NCI-H1436 (cell line): ENCODE results near the gene MRPL4.
A peak's percentile ranks its signal among the peaks of the same experiment; 100 is the strongest.

Experiments
- DNase-seq: peaks from one replicate; lab custom pipeline; 2025; lab: John Stamatoyannopoulos, UW

The MRPL4 gene

GRCh38 chr19:10289167-10289835 is 37.3 kb downstream of the MRPL4 start:
- peak; percentile 68 for DNase-seq

GRCh38 chr19:10289836-10290356 is 37.9 kb downstream of the MRPL4 start, which contains the start of gene ICAM5:
Gene ICAM5 (plus strand): TSS chr19:10289952. CDS start chr19:10290044, 92 bp downstream.
- no peak for DNase-seq

- no peak for DNase-seq
Measured at GRCh38 chr19:10290357-10290875, 38.4 kb downstream of the MRPL4 start.

GRCh38 chr19:10290876-10291553 is 39.0 kb downstream of the MRPL4 start:
- no peak for DNase-seq

GRCh38 chr19:10291554-10292205 is 39.7 kb downstream of the MRPL4 start:
- DNase-seq = no peak

- no peak for DNase-seq
Measured at GRCh38 chr19:10292206-10292788, 40.3 kb downstream of the MRPL4 start.

- DNase-seq = no peak
Measured at GRCh38 chr19:10292789-10293636, 41.0 kb downstream of the MRPL4 start.

- no peak for DNase-seq
Measured at GRCh38 chr19:10293637-10294367, 41.8 kb downstream of the MRPL4 start.

GRCh38 chr19:10294368-10294697 is 42.3 kb downstream of the MRPL4 start:
- DNase-seq = no peak

GRCh38 chr19:10295305-10295846 is 43.4 kb downstream of the MRPL4 start:
- no peak for DNase-seq

- no peak for DNase-seq
Measured at GRCh38 chr19:10295847-10296591, 44.0 kb downstream of the MRPL4 start.

GRCh38 chr19:10299545-10300458 is 47.8 kb downstream of the MRPL4 start:
- no peak for DNase-seq

- DNase-seq = no peak
Measured at GRCh38 chr19:10305139-10305806, 53.3 kb downstream of the MRPL4 start.

GRCh38 chr19:10306327-10306726 is 54.3 kb downstream of the MRPL4 start:
- DNase-seq = no peak

- no peak for DNase-seq
Measured at GRCh38 chr19:10309423-10309822, 57.4 kb downstream of the MRPL4 start, which contains the start of gene ZGLP1. Gene ZGLP1 (minus strand): TSS chr19:10309815.
